ENCODE results near the gene APEH. TPM values are rescaled to one million over a fixed set of nuclear protein-coding genes. Genes with fewer than 3 reads are reported as not detected.

APEH gene
- total RNA-seq, 1 experiment from 2014 or later: 215 TPM

- no peaks in the 10 kb centered on the region for H4K20me1 ChIP-seq (ENCODE audit: control insufficient read depth, insufficient read depth, insufficient read length)
- H3K14ac ChIP-seq (ENCODE audit: insufficient read depth, low read length): no peak overlapping the region
- no peak overlapping the region for H2BK20ac ChIP-seq (ENCODE audit: low read depth, low read length, poor library complexity, severe bottlenecking)
- no peak overlapping the region for H3K27ac Mint-ChIP-seq
- no peaks in the 10 kb centered on the region for H3K9me3 Mint-ChIP-seq
- H3K79me2 ChIP-seq (ENCODE audit: insufficient read depth, low read length): no peaks in the 10 kb centered on the region
- no peak overlapping the region for H3K23ac ChIP-seq (ENCODE audit: insufficient read length, low read depth, low read length)
- no peak overlapping the region for H3K27ac ChIP-seq (ENCODE audit: insufficient read length, low read depth, low read length)
- no peaks in the 10 kb centered on the region for H3K79me1 ChIP-seq (ENCODE audit: insufficient read depth, low read depth, low read length, poor library complexity, severe bottlenecking)
- H2AK5ac ChIP-seq (ENCODE audit: insufficient read length, low read length): no peak overlapping the region
- no peak overlapping the region for H3K56ac ChIP-seq (ENCODE audit: insufficient read length, low read depth, low read length)
- H3K9ac ChIP-seq (ENCODE audit: extremely low read depth, insufficient read length, low read length): no peak overlapping the region
- no peak overlapping the region for H3K4ac ChIP-seq (ENCODE audit: low read depth, low read length)
- no peaks in the 10 kb centered on the region for H3K23me2 ChIP-seq (ENCODE audit: insufficient read length, low read depth, low read length, poor library complexity, severe bottlenecking)
- H3K4me2 ChIP-seq (ENCODE audit: insufficient read depth, insufficient read length, low read length): no peak overlapping the region
- no peak overlapping the region for H4K8ac ChIP-seq (replicated peaks; ENCODE audit: insufficient read length, low read depth, low read length)
- H2AFZ ChIP-seq (ENCODE audit: low read length): no peak overlapping the region
- H3K27me3 Mint-ChIP-seq (ENCODE audit: low read depth): no peaks in the 10 kb centered on the region; the same call in 1 of the 2 replicates
- no peaks in the 10 kb centered on the region for H3K9me3 ChIP-seq (ENCODE audit: control insufficient read depth, low read depth, low read length)
- no peak overlapping the region for H4K91ac ChIP-seq (ENCODE audit: insufficient read length, low read depth, low read length)
- H3K4me1 ChIP-seq (ENCODE audit: insufficient read depth, low read length): no peaks in the 10 kb centered on the region; the same call in 1 of the 2 replicates
- H3K4me1 Mint-ChIP-seq: peaks cover 19 to 23% of the 10 kb centered on the region in 2 experiments
- H2BK15ac ChIP-seq (ENCODE audit: low read depth, low read length): no peak overlapping the region
- WGBS (ENCODE audit: extremely low coverage, insufficient read length, low lambda C conversion rate): no CpG with 5 or more reads among the region's 11 CpGs
- no peak for DNase-seq
- no peak for TF ChIP-seq CTCF (conservative IDR thresholded peaks at IDR 0.05)
- H3K27me3 ChIP-seq (ENCODE audit: insufficient read depth, low read length): no peaks in the 10 kb centered on the region
- no peak overlapping the region for H2BK120ac ChIP-seq (ENCODE audit: low read depth, low read length, poor library complexity, severe bottlenecking)
- no peaks in the 10 kb centered on the region for H3K36me3 Mint-ChIP-seq (ENCODE audit: insufficient read depth in 1 of 3, low read depth in 3 of 3)
- H3K4me3 Mint-ChIP-seq: no peak overlapping the region
- H4K5ac ChIP-seq (ENCODE audit: insufficient read length, low read depth, low read length): no peak overlapping the region
- no peak overlapping the region for H2BK12ac ChIP-seq (ENCODE audit: insufficient read length, low read depth, low read length)
- H2BK5ac ChIP-seq (ENCODE audit: insufficient read length, low read length): no peak overlapping the region
- H3K18ac ChIP-seq (ENCODE audit: insufficient read length, low read depth, low read length): no peak overlapping the region
- H3T11ph ChIP-seq (ENCODE audit: low read length): no peak overlapping the region
These were observed 9.9 kb upstream of the APEH start for GRCh38 chr3:49664300-49664699.
